Right lobe of liver (tissue), 6 donors: ENCODE measurements around the gene LCE3A. TPM values are rescaled to one million over a fixed set of nuclear protein-coding genes. Genes with fewer than 3 reads are reported as not detected.

ENCODE experiments used
- ATAC-seq, 4 donors: fragments of 200-7000 bp; cut with Tn5 transposase; one replicate each; pipeline ENCODE4 v1.9.1; 2020; ENCODE audit warnings: mild to moderate bottlenecking in 4 of 4, moderate library complexity in 4 of 4
- DNase-seq, 3 donors: peaks; one replicate each; pipeline ENCODE4 v3.0.0-alpha.2; 2020
- H3K27ac ChIP-seq, 3 donors: fragments of 200-600 bp; one replicate each; pipeline ENCODE4 v1.8.0; 2022
- H3K27me3 ChIP-seq, 2 donors: fragments of 200-600 bp; one replicate each; pipeline ENCODE4 v1.8.0; 2022
- H3K36me3 ChIP-seq, 4 donors: fragments of 200-600 bp; sonication (generic) in 1 of 4; one replicate each; pipeline versions ENCODE4 v1.5.1 to v1.8.0; 2017 to 2022; ENCODE audit warnings: control low read depth in 1 of 4
- H3K4me1 ChIP-seq, 4 donors: fragments of 200-600 bp; sonication (generic) in 1 of 4; one replicate each; pipeline versions ENCODE4 v1.5.1 to v1.8.0; 2017 to 2022; ENCODE audit warnings: control low read depth in 1 of 4
- H3K4me3 ChIP-seq, 3 donors: fragments of 200-600 bp; one replicate each; pipeline ENCODE4 v1.8.0; 2022
- H3K9me3 ChIP-seq, 4 donors: fragments of 200-600 bp; sonication (generic) in 1 of 4; one replicate each; pipeline versions ENCODE4 v1.5.1 to v1.8.0; 2017 to 2022; ENCODE audit warnings: control low read depth in 1 of 4
- CTCF ChIP-seq, 4 donors: fragments of 200-600 bp in 3 of 4; fragments of 450-650 bp in 1 of 4; IDR thresholded peaks; one replicate each; pipeline versions ENCODE4 v1.5.1 to v1.8.0; 2016 to 2022; ENCODE audit warnings: antibody characterized with exemption in 4 of 4, mild to moderate bottlenecking in 2 of 4
- POLR2A ChIP-seq: fragments of 450-650 bp; IDR thresholded peaks from one replicate; pipeline ENCODE4 v1.6.1; 2017; ENCODE audit warnings: antibody characterized with exemption, mild to moderate bottlenecking
- WGBS: methylation state at CpG from one replicate; pipeline ENCODE4 v1.1.6; 2018; ENCODE audit warnings: low coverage, low lambda C conversion rate; ENCODE audit not compliant: insufficient coverage; ENCODE audit errors: missing lambda C conversion rate; 5-methylcytosine and 5-hydroxymethylcytosine counted together
- intact Hi-C, 2 donors: fragments of 100-400 bp; cut with DNase I; formaldehyde crosslinking; loops; one replicate each; pipeline versions ENCODE4 v1.11.2 to v1.14.1; 2022
- small RNA-seq, 2 experiments: library from RNA; depleted of rRNA; stranded (forward); fragments of <200 nt; gene quantifications; one replicate each; pipeline ENCODE3, GENCODE V24; 2016
- total RNA-seq, 6 experiments: library from RNA; depleted of rRNA in 2 of 6; stranded (reverse); fragments of >200 nt in 2 of 6; fragmentation: NEBNext Ultra II Directional in 3 of 6; extraction: Animal tissue kit (Norgen Biotek cat#: 25700) in 3 of 6; gene quantifications; one replicate each; pipeline versions ENCODE4 v1.1.0 to v1.2.4, GENCODE V29; 2016 to 2023
- donor health status: DM: no; HTN: yes; CAD: no.
- donor health status: DM: no; HTN: no; CAD: no.
- donor health status: DM: no; HTN: no; CAD: no.
- donor health status: DM: no; HTN: yes; CAD: no.
- donor health status: DM: no; HTN: yes; CAD: no.

Gene LCE3A
- total RNA-seq, 6 experiments from 2014 or later = not detected

GRCh38 chr1:152577168-152577567, 45.7 kb downstream of the LCE3A start:
- H3K4me1 ChIP-seq = no peaks in the 10 kb centered on the region
- H3K4me3 ChIP-seq = no peak overlapping the region
- DNase-seq (no peak), ATAC-seq (no peak)
- WGBS = 60% methylated on average over 2 of the region's 2 CpGs
- no peaks in the 10 kb centered on the region for H3K9me3 ChIP-seq
- no peaks in the 10 kb centered on the region for H3K27me3 ChIP-seq
- no peaks in the 10 kb centered on the region for H3K36me3 ChIP-seq
- TF ChIP-seq CTCF (IDR thresholded peaks at IDR 0.05) (no peak), POLR2A (no peak)
- intact Hi-C loops = no loop called here
- no peak overlapping the region for H3K27ac ChIP-seq

Small RNA genes within 50 kb of the gene (small RNA-seq; reads per million reads assigned to genes)
- gene LCE3A (0 reads per million in 2 experiments), gene LCE3B (0 reads per million in 2 experiments)

Other genes starting within 250 kb of the LCE3A start
- gene CRNN, start 208.8 kb downstream of the LCE3A start, total RNA-seq = not detected
- not detected for gene LCE5A, start 112.3 kb downstream of the LCE3A start, total RNA-seq
- not detected for gene CRCT1, start 108.6 kb downstream of the LCE3A start, total RNA-seq
- gene LCE3E, start 56.3 kb downstream of the LCE3A start, total RNA-seq = not detected
- not detected for gene LCE3D, start 42.6 kb downstream of the LCE3A start, total RNA-seq
- not detected for gene LCE3C, start 22.9 kb downstream of the LCE3A start, total RNA-seq
- not detected for gene LCE3B, start 9.3 kb downstream of the LCE3A start, total RNA-seq
- not detected for gene LCE2D, start 40.3 kb upstream of the LCE3A start, total RNA-seq
- not detected for gene LCE2C, start 52.2 kb upstream of the LCE3A start, total RNA-seq
- gene LCE2B, start 63.0 kb upstream of the LCE3A start, total RNA-seq = not detected
- not detected for gene LCE2A, start 75.2 kb upstream of the LCE3A start, total RNA-seq
- not detected for gene LCE4A, start 85.1 kb upstream of the LCE3A start, total RNA-seq
- gene KPRP, start 134.9 kb upstream of the LCE3A start, total RNA-seq = not detected
- gene LCE1F, start 152.0 kb upstream of the LCE3A start, total RNA-seq = not detected
- not detected for gene LCE1E, start 163.2 kb upstream of the LCE3A start, total RNA-seq
- gene LCE1D, start 173.6 kb upstream of the LCE3A start, total RNA-seq = not detected
- not detected for gene LCE1C, start 183.5 kb upstream of the LCE3A start, total RNA-seq
- gene LCE1B, start 188.9 kb upstream of the LCE3A start, total RNA-seq = not detected
- not detected for gene LCE1A, start 204.4 kb upstream of the LCE3A start, total RNA-seq
- gene LCE6A, start 219.8 kb upstream of the LCE3A start, total RNA-seq = not detected
- not detected for gene LCE7A, start 236.9 kb upstream of the LCE3A start, total RNA-seq